ENCODE data around the gene SORCS2.
A peak's percentile ranks its signal among the peaks of the same experiment; 100 is the strongest.

SORCS2 gene

GRCh38 chr4:7760706-7761105, 568.4 kb downstream of the SORCS2 start:
- ChIA-PET POLR2A (ENCODE audit: low non-redundant PET) (no interaction called here), CTCF (no interaction called here)
- H3K27ac ChIP-seq = peak overlapping the region; percentile 29
- TF ChIP-seq, protein P1, sequence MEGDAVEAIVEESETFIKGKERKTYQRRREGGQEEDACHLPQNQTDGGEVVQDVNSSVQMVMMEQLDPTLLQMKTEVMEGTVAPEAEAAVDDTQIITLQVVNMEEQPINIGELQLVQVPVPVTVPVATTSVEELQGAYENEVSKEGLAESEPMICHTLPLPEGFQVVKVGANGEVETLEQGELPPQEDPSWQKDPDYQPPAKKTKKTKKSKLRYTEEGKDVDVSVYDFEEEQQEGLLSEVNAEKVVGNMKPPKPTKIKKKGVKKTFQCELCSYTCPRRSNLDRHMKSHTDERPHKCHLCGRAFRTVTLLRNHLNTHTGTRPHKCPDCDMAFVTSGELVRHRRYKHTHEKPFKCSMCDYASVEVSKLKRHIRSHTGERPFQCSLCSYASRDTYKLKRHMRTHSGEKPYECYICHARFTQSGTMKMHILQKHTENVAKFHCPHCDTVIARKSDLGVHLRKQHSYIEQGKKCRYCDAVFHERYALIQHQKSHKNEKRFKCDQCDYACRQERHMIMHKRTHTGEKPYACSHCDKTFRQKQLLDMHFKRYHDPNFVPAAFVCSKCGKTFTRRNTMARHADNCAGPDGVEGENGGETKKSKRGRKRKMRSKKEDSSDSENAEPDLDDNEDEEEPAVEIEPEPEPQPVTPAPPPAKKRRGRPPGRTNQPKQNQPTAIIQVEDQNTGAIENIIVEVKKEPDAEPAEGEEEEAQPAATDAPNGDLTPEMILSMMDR (conservative IDR thresholded peaks at IDR 0.05; ENCODE audit: low read depth) = no peak
- no peak for DNase-seq (ENCODE audit: low spot score)

- POLR2A ChIA-PET (ENCODE audit: low non-redundant PET) = no interaction called here
- CTCF ChIA-PET = interaction anchor here (0.5 to 0.6 kb wide), 2 partner anchors 409 to 575 kb away, joined by 3 to 4 read pairs; no protein-coding TSS in a partner anchor
- DNase-seq (ENCODE audit: low spot score) = no peak
Observed at GRCh38 chr4:7761312-7761711, 569.0 kb downstream of the SORCS2 start.

GRCh38 chr4:7761720-7762119, 569.4 kb downstream of the SORCS2 start:
- ChIA-PET POLR2A (ENCODE audit: low non-redundant PET) (no interaction called here), CTCF (interaction anchor here (0.5 to 0.6 kb wide), 2 partner anchors 408 to 575 kb away, joined by 3 to 4 read pairs; no protein-coding TSS in a partner anchor)
- DNase-seq (ENCODE audit: low spot score) = peak; percentile 21
- 0 out of 2 replicates have a peak overlapping the region, but pooled peaks have one; percentile 1 for H3K27ac ChIP-seq
- TF ChIP-seq, protein P1 (conservative IDR thresholded peaks at IDR 0.05; ENCODE audit: low read depth) = peak; percentile 56

More at GRCh38 chr4:7761312-7761711, 569.0 kb downstream of the SORCS2 start:
- TF ChIP-seq, protein P1 (conservative IDR thresholded peaks at IDR 0.05; ENCODE audit: low read depth) = no peak
- 0 out of 2 replicates have a peak overlapping the region, but pooled peaks have one; percentile 1 for H3K27ac ChIP-seq

DNA sequence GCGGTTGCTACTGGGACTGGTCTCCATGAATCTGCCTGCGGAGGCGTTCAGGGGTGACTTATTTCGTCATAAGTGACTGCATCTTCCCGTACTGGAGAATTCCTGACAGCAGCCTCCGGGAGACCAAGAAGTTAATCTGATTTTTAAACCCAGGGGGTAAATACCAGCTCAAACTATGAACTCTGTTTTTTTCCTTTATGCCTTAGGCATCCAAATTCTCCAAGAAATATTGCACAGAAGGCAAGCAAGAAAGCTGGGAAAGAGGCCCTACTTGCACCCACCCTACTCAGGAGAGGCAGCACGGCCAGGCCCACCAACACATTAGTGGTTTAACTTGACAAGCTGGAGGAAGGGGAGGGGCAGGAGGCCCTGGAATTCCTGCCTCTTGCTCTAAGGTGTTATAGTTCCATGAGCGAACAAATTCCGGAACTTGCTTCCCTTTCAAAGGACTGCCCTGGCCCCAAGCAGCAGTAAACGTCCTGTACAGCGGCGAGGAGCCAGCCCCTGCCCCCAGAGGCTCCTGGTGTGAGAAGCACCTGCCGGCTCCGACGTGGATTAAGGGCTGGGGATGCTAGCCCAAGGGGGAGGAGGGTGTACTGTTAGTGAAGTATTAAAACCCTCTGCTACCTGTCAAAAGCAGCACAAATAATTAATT, 570.2 kb downstream of the SORCS2 start:
- no peak overlapping the region for H3K27ac ChIP-seq
- ChIA-PET CTCF (no interaction called here), POLR2A (ENCODE audit: low non-redundant PET) (no interaction called here)
- TF ChIP-seq, protein P1 (conservative IDR thresholded peaks at IDR 0.05; ENCODE audit: low read depth) = no peak
- DNase-seq (ENCODE audit: low spot score) = no peak

DNA sequence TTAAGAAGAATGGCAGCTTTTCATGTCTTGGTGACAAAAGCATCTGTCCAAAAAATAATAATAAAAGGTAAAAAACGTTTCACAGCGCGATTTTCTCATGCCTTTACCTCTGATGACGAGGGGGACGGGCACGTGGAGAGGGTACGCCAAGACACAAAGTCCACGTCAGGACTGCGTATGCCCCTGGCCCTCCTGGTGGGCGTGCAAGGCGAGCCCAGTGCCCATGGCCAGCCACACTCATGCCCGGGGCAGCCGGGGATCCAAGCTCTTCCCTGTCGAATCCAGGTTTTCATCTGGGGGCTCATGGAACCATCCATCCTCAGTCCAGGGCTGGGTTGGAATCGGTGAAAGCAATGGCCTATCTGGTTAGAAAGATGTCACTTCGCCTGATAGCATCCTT, 570.8 kb downstream of the SORCS2 start:
- DNase-seq (ENCODE audit: low spot score) = no peak
- CTCF ChIA-PET = no interaction called here
- TF ChIP-seq, protein P1 (conservative IDR thresholded peaks at IDR 0.05; ENCODE audit: low read depth) = no peak
- H3K27ac ChIP-seq = no peak overlapping the region
- POLR2A ChIA-PET (ENCODE audit: low non-redundant PET) = no interaction called here

- TF ChIP-seq, protein P1 (conservative IDR thresholded peaks at IDR 0.05; ENCODE audit: low read depth) = no peak
- ChIA-PET POLR2A (ENCODE audit: low non-redundant PET) (no interaction called here), CTCF (no interaction called here)
- peak; percentile 34 for DNase-seq (ENCODE audit: low spot score)
- no peak overlapping the region for H3K27ac ChIP-seq
Observed at GRCh38 chr4:7763788-7764187, 571.5 kb downstream of the SORCS2 start.

Measured in RWPE1 (cell line).